ENCODE measurements around the gene PNPLA2.
A peak's percentile ranks its signal among the peaks of the same experiment; 100 is the strongest.

The PNPLA2 gene

GRCh38 chr11:816433-816779 lies 2.3 kb upstream of the PNPLA2 start:
- Histone ChIP-seq H3K27ac (no peak overlapping the region), H3K4me1 (peaks cover 3 to 32% (median 25%) of the 10 kb centered on the region in 4 donors), H3K36me3 (peaks cover 24 to 33% (median 27%) of the 10 kb centered on the region in 3 donors), H3K9me3 (no peaks in the 10 kb centered on the region), H3K4me3 (no peak overlapping the region), H3K27me3 (no peaks in the 10 kb centered on the region)
- TF ChIP-seq CTCF (IDR thresholded peaks at IDR 0.05), result no peak
- no peak for DNase-seq
- intact Hi-C loops (cut with DNase I; ENCODE audit: low total_unique reads), result no loop called here

- peak; percentile 89 to 96 for DNase-seq
- intact Hi-C loops (cut with DNase I; ENCODE audit: low total_unique reads), result no loop called here
- peaks cover 27 to 35% (median 31%) of the 10 kb centered on the region in 3 donors for H3K36me3 ChIP-seq
- TF ChIP-seq CTCF (IDR thresholded peaks at IDR 0.05), result peak; percentile 39 to 58
- peaks cover 5 to 48% (median 28%) of the 10 kb centered on the region in 4 donors for H3K4me1 ChIP-seq
- peak overlapping the region; percentile 88 to 97 for H3K4me3 ChIP-seq
- H3K9me3 ChIP-seq, result no peaks in the 10 kb centered on the region
- H3K27me3 ChIP-seq, result peaks cover 0 to 4% of the 10 kb centered on the region in 2 donors
- H3K27ac ChIP-seq, result peak overlapping the region; percentile 97 to 100
Observed at GRCh38 chr11:819129-819931, 616 bp downstream of the PNPLA2 start.

- peaks cover 5 to 55% (median 28%) of the 10 kb centered on the region in 4 donors for H3K4me1 ChIP-seq
- H3K4me3 ChIP-seq, result peak overlapping the region; percentile 88 to 97
- H3K9me3 ChIP-seq, result no peaks in the 10 kb centered on the region
- peak; percentile 93 to 97 for DNase-seq
- intact Hi-C loops (cut with DNase I; ENCODE audit: low total_unique reads), result no loop called here
- peaks cover 0 to 12% of the 10 kb centered on the region in 2 donors for H3K27me3 ChIP-seq
- H3K27ac ChIP-seq, result peak overlapping the region; percentile 97 to 100
- TF ChIP-seq CTCF (IDR thresholded peaks at IDR 0.05), result no peak
- H3K36me3 ChIP-seq, result peaks cover 35 to 40% (median 38%) of the 10 kb centered on the region in 3 donors
Observed at GRCh38 chr11:819943-820649, 1.4 kb downstream of the PNPLA2 start.

GRCh38 chr11:820655-821511 lies 2.2 kb downstream of the PNPLA2 start:
- Histone ChIP-seq H3K36me3 (peaks cover 43 to 46% (median 46%) of the 10 kb centered on the region in 3 donors), H3K4me1 (peaks cover 5 to 63% (median 28%) of the 10 kb centered on the region in 4 donors), H3K9me3 (no peaks in the 10 kb centered on the region), H3K4me3 (peak overlapping the region; percentile 88 to 97), H3K27ac (peak overlapping the region; percentile 97 to 100), H3K27me3 (peaks cover 0 to 19% of the 10 kb centered on the region in 2 donors)
- intact Hi-C loops (cut with DNase I; ENCODE audit: low total_unique reads), result no loop called here
- no peak for TF ChIP-seq CTCF (IDR thresholded peaks at IDR 0.05)
- DNase-seq, result peak; percentile 91 to 97

All from tibial artery (tissue), 4 donors.